GM15510 (cell line): ENCODE measurements around the gene HES6.

Experiments
- POLR2A ChIP-seq: IDR thresholded peaks from 3 replicates; pipeline ENCODE4 v1.6.1; 2011; ENCODE audit warnings: borderline replicate concordance; ENCODE audit not compliant: insufficient read length; ENCODE audit errors: extremely low read depth

The HES6 gene

DNA sequence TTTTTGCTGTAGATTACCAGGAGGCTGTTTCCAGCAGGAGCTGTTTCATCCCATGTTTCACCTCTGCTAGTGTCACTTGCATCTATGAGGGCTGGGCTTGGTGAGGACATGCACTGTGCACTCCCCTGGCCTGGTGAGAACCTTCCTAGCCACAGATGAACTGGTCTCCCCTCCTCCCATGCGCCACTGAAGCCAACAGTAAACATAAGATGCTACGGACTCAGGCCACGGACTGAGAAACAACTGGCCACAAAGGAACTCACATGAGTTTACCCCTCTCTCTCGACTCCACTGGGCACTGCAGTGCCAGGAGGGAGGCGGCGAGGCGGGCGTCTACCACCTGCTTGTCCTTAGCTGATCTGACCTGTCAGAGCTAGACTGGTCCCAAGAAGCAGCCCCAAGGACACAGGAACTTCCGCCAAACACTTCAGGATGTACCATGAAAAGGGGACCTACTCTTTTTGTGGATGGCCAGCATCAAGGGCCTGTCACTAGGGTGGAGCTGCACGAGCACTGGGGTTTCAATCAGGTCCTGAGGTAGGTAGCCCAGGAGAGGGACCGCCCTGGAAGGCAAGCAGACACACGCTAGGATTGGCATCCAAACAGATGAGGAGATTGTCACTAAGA lies 22.8 kb upstream of the HES6 start:
- no peak for TF ChIP-seq POLR2A

DNA sequence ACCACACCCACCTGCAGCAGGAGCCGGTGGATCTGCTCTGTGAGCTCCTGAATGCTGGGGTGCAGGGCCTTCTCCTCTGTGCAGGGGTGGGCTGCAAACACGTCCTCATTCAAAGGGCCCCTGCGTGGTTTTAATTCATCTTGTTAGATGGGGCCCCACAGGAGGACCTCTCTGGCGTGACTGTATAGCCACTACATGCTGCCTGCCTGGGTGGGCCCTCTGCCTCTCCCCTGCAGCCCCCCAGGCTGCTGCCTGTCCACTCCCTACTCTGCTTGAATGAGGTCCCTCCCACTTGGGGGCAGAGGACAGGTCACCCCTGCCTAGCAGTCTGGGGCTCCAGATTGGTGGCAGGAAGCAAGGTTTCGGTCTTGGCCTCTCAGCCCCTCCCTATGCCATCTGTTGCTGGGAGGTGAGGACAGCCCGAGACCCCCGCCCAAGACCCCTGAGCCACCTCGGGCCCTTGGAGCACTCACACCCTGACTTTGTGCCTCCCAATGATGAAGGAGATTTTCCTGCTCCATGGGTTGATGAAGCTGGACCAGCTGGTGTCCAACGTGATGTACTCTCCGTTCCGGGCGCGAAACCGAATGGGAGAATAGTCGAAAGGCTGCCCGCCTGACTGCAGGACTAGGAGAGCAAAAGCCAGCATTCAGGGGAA lies 22.0 kb upstream of the HES6 start:
- no peak for TF ChIP-seq POLR2A

- no peak for TF ChIP-seq POLR2A
Observed at GRCh38 chr2:238260883-238261282, 21.0 kb upstream of the HES6 start.

- no peak for TF ChIP-seq POLR2A
Observed at GRCh38 chr2:238259061-238260020, 19.5 kb upstream of the HES6 start.

DNA sequence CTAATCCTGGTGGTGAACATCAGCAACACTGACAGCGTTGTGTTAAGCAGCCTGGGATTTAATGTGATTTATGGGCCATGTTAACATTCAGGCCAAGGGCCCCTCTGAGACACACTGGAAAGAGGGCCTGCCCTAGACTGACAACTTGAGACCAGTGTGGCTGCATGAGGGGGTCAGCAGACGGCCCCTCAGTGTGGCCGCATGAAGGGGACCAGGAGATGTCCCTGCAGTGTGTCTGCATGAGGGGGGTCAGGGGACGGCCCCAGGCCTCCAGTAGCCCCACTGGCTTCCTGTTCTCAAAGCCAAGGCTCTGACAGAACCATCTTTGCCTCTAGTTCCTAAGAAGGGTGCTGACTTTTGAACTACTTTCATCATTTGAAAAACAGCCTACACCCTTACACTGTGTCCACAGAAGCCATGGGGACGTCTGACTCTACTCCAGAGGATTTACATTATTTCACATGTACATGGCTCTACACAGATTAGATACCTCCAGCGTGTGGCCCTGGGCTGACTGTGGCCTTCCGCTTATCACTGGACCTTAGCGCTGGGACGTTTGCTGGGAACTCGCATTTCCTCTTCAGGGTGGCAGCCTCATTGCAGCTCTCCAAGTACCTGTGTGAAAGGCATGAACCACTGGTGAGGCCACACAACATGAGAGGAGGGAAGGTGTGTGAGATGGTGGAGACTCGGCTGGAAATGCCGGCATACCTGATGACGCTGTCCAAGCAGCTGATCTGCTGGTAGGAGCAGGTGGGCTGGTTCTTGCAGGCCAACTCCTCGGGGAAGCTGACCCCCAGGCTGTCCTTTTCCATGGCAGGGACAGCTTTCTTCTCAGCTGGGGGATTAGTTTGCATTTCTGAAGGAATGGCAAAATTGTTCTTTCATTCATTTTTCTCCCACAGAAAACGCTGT lies 18.2 kb upstream of the HES6 start:
- TF ChIP-seq POLR2A: no peak

DNA sequence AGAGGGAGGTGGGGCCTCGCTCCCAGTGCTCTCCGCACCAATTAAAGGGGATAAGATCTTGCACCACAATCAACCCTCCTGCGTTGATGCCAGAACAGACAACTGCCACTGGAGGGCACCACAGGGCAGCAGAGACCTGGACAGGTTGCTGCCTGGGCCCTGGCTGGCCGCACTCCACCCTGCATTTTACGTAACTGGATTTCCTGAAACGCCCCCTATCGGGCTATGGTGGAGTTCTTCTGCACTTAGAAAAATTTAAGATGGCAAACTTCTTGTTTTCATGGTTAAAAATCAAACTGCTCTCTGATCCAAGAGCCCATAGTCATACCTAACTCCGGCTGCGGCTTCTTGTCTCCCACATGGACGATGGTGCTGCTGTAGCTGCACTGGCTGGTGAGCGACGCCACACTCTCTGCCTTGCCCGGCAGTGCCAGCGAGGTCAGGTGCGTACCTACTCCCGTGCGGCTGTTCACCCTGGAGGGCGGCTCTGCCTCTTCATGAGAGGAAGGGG lies 16.8 kb upstream of the HES6 start:
- TF ChIP-seq POLR2A: no peak

DNA sequence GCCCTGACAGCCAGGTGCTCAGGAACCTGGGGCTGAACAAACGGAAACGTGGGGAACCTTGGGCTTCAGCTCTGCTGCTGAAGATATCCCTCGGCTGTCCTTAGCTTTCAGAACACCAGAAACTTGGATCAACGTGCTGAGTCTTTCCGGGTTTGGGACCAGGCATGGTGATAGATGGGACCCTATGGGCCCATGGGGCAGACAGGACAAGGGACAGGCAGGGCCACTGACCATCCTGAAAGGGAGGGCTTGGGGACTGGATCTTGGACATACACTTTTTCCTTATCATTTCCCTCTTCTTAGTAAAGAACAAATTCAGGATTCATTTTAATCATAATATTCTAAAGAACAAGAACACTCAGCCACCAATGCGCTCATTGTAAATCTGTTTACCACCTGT lies 16.3 kb upstream of the HES6 start:
- TF ChIP-seq POLR2A: no peak

DNA sequence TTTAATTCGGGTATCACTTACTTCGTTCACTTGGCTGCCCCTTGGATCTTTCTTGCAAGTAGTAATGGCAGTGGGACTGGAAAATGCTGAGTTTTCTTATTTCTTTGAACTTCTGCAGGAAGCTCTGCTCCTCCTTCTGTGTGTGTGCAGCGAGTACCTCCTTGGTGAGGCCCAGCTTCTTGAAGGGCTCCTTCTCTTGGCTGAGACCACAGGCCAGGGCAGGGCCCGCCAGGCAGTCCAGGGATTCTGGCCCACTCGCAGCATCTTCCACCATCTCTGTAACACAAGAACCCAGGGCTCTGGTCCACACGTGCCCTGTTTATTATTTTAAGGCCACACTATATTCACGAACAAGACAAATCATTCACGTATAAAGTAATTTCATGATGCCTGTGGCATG lies 15.8 kb upstream of the HES6 start:
- no peak for TF ChIP-seq POLR2A

- no peak for TF ChIP-seq POLR2A
Observed at GRCh38 chr2:238255151-238255551, 15.3 kb upstream of the HES6 start.

- TF ChIP-seq POLR2A: no peak
Observed at GRCh38 chr2:238254095-238254723, 14.4 kb upstream of the HES6 start.

GRCh38 chr2:238252766-238253630 lies 13.2 kb upstream of the HES6 start:
- no peak for TF ChIP-seq POLR2A

DNA sequence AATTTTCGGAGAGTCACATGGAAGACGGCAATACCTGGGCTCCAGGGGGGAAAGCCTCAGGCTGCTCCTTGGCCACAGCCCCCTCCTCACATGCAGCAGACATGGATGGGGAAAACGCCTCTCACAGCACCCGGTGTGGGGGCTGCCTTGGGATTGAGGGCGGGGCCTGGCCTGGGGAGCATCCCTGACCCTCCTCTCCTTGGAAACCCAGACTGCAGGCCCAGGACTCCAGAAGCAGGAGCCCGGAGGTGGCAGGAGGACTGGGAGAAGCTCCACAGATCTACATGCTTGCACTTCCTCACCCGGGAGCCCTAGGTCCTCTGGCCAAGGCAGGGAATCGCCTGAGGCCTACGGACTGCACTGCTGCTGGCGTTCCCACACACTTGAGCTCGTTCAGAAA lies 12.1 kb upstream of the HES6 start:
- no peak for TF ChIP-seq POLR2A

GRCh38 chr2:238251331-238251730 lies 11.5 kb upstream of the HES6 start:
- TF ChIP-seq POLR2A: no peak
